HL-60 (cell line): ENCODE results near the gene ENTPD7.

Source experiments
- POLR2AphosphoS5 ChIP-seq: IDR thresholded peaks from 2 replicates; pipeline ENCODE4 v1.6.1; 2012; ENCODE audit warnings: low read depth
- TF ChIP-seq, protein P1 (sequence below): IDR thresholded peaks from 2 replicates; pipeline ENCODE4 v1.6.1; 2012; ENCODE audit warnings: low read depth; ENCODE audit not compliant: insufficient replicate concordance
- TF ChIP-seq, protein P2 (sequence below): IDR thresholded peaks from one replicate; pipeline ENCODE4 v1.5.1; 2011; ENCODE audit warnings: low read length, control low read depth, inconsistent platforms; ENCODE audit not compliant: insufficient read depth

GRCh38 chr10:99659868-99660366 is 608 bp downstream of the ENTPD7 start:
- no peak for TF ChIP-seq POLR2AphosphoS5
- TF ChIP-seq, protein P1, sequence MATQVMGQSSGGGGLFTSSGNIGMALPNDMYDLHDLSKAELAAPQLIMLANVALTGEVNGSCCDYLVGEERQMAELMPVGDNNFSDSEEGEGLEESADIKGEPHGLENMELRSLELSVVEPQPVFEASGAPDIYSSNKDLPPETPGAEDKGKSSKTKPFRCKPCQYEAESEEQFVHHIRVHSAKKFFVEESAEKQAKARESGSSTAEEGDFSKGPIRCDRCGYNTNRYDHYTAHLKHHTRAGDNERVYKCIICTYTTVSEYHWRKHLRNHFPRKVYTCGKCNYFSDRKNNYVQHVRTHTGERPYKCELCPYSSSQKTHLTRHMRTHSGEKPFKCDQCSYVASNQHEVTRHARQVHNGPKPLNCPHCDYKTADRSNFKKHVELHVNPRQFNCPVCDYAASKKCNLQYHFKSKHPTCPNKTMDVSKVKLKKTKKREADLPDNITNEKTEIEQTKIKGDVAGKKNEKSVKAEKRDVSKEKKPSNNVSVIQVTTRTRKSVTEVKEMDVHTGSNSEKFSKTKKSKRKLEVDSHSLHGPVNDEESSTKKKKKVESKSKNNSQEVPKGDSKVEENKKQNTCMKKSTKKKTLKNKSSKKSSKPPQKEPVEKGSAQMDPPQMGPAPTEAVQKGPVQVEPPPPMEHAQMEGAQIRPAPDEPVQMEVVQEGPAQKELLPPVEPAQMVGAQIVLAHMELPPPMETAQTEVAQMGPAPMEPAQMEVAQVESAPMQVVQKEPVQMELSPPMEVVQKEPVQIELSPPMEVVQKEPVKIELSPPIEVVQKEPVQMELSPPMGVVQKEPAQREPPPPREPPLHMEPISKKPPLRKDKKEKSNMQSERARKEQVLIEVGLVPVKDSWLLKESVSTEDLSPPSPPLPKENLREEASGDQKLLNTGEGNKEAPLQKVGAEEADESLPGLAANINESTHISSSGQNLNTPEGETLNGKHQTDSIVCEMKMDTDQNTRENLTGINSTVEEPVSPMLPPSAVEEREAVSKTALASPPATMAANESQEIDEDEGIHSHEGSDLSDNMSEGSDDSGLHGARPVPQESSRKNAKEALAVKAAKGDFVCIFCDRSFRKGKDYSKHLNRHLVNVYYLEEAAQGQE = no peak
- TF ChIP-seq, protein P2, sequence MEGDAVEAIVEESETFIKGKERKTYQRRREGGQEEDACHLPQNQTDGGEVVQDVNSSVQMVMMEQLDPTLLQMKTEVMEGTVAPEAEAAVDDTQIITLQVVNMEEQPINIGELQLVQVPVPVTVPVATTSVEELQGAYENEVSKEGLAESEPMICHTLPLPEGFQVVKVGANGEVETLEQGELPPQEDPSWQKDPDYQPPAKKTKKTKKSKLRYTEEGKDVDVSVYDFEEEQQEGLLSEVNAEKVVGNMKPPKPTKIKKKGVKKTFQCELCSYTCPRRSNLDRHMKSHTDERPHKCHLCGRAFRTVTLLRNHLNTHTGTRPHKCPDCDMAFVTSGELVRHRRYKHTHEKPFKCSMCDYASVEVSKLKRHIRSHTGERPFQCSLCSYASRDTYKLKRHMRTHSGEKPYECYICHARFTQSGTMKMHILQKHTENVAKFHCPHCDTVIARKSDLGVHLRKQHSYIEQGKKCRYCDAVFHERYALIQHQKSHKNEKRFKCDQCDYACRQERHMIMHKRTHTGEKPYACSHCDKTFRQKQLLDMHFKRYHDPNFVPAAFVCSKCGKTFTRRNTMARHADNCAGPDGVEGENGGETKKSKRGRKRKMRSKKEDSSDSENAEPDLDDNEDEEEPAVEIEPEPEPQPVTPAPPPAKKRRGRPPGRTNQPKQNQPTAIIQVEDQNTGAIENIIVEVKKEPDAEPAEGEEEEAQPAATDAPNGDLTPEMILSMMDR = no peak
